Upper lobe of left lung (tissue), 6 donors: ENCODE measurements around the gene ATXN7. TPM values are rescaled to one million over a fixed set of nuclear protein-coding genes. Genes with fewer than 3 reads are reported as not detected.

ENCODE experiments used
- ATAC-seq, 2 donors: fragments of 200-7000 bp; cut with Tn5 transposase; one replicate each; pipeline ENCODE4 v1.9.1; 2022; ENCODE audit warnings: mild to moderate bottlenecking in 2 of 2, moderate library complexity in 2 of 2; ENCODE audit not compliant: low FRiP score in 2 of 2
- DNase-seq, 2 donors: peaks; one replicate each; pipeline ENCODE4 v3.0.0-alpha.2; 2019 to 2020
- H3K27ac ChIP-seq, 4 donors: fragments of 200-600 bp; sonication (generic); one replicate each; pipeline ENCODE4 v1.5.1; 2016 to 2019
- H3K27me3 ChIP-seq, 4 donors: fragments of 200-600 bp; sonication (generic); one replicate each; pipeline ENCODE4 v1.5.1; 2017 to 2019
- H3K36me3 ChIP-seq, 4 donors: fragments of 200-600 bp; sonication (generic); one replicate each; pipeline ENCODE4 v1.5.1; 2016 to 2019
- H3K4me1 ChIP-seq, 4 donors: fragments of 200-600 bp; sonication (generic); one replicate each; pipeline ENCODE4 v1.5.1; 2018 to 2019
- H3K4me3 ChIP-seq, 4 donors: fragments of 200-600 bp; sonication (generic); one replicate each; pipeline ENCODE4 v1.5.1; 2017 to 2019; ENCODE audit warnings: mild to moderate bottlenecking in 2 of 4, moderate library complexity in 1 of 4
- H3K9me3 ChIP-seq, 4 donors: fragments of 200-600 bp; sonication (generic); one replicate each; pipeline ENCODE4 v1.5.1; 2018 to 2019
- EP300 ChIP-seq, 4 donors: sonication (generic); formaldehyde crosslinking; IDR thresholded peaks; one replicate each; pipeline ENCODE4 v1.5.1; 2017; ENCODE audit warnings: antibody characterized with exemption in 4 of 4, control low read depth in 2 of 4
- POLR2A ChIP-seq, 4 donors: fragments of 450-650 bp; IDR thresholded peaks; one replicate each; pipeline ENCODE4 v1.5.1; 2016 to 2017; ENCODE audit warnings: antibody characterized with exemption in 4 of 4, mild to moderate bottlenecking in 2 of 4
- POLR2AphosphoS5 ChIP-seq, 2 donors: sonication (generic); formaldehyde crosslinking; IDR thresholded peaks; one replicate each; pipeline ENCODE4 v1.5.1; 2017; ENCODE audit warnings: antibody characterized with exemption in 2 of 2
- WGBS, 2 donors: methylation state at CpG; one replicate each; pipeline ENCODE4 v1.1.5; 2017 to 2018; 5-methylcytosine and 5-hydroxymethylcytosine counted together
- small RNA-seq, 4 donors: library from RNA; depleted of rRNA; stranded (forward); fragments of <200 nt; gene quantifications; one replicate each; pipeline ENCODE3, GENCODE V24; 2016
- total RNA-seq, 6 donors: library from RNA; depleted of rRNA in 4 of 6; stranded (reverse); fragments of >200 nt in 4 of 6; gene quantifications; one replicate each; pipeline versions ENCODE4 v1.1.0 to v1.2.1, GENCODE V29; 2016 to 2021
- TF ChIP-seq, protein P1 (sequence below), 6 experiments: fragments of 450-650 bp in 4 of 6; fragments of 200-600 bp in 2 of 6; sonication (generic) in 2 of 6; IDR thresholded peaks; one replicate each; pipeline ENCODE4 v1.5.1; 2016 to 2019; ENCODE audit warnings: antibody characterized with exemption in 6 of 6
- donor health status: DM: no; HTN: no; CAD: no; lungs with moderate emphysema.
- donor health status: DM: no; HTN: yes; CAD: no; lungs with severe emphysema.

ATXN7 gene
- total RNA-seq, 6 donors from 2014 or later: 29.5 to 83.8 (median 42.3) TPM

DNA sequence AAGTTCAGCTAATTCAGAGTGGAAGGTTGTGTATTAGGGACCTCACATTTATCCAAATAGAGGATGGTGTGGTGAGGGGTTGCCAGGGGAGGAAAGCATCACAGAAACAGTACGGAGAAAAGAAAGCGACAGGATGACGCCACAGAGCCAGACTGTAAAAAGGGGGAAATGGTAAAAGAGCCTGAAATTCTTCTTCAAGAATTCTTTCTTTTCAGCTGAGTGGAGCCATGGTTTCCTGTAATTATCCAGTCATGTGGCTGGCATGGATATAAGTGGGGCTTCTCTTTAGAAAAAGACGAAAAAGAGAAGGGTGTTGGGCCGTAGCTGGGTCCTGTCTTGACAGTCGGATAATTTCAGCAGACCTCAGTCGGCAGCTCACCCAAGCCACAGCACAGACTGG lies 184.1 kb downstream of the ATXN7 start:
- 61 to 77% methylated on average over 7 of the region's 7 CpGs for WGBS, 2 donors
- no peak for TF ChIP-seq EP300 (IDR thresholded peaks at IDR 0.05)
- TF ChIP-seq POLR2AphosphoS5 (IDR thresholded peaks at IDR 0.05): no peak
- TF ChIP-seq, protein P1, sequence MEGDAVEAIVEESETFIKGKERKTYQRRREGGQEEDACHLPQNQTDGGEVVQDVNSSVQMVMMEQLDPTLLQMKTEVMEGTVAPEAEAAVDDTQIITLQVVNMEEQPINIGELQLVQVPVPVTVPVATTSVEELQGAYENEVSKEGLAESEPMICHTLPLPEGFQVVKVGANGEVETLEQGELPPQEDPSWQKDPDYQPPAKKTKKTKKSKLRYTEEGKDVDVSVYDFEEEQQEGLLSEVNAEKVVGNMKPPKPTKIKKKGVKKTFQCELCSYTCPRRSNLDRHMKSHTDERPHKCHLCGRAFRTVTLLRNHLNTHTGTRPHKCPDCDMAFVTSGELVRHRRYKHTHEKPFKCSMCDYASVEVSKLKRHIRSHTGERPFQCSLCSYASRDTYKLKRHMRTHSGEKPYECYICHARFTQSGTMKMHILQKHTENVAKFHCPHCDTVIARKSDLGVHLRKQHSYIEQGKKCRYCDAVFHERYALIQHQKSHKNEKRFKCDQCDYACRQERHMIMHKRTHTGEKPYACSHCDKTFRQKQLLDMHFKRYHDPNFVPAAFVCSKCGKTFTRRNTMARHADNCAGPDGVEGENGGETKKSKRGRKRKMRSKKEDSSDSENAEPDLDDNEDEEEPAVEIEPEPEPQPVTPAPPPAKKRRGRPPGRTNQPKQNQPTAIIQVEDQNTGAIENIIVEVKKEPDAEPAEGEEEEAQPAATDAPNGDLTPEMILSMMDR (IDR thresholded peaks at IDR 0.05): no peak
- no peak for TF ChIP-seq POLR2A (IDR thresholded peaks at IDR 0.05)
- Histone ChIP-seq H3K27me3 (no peaks in the 10 kb centered on the region), H3K27ac (no peak overlapping the region), H3K4me1 (peaks cover 0 to 8% (median 0%) of the 10 kb centered on the region in 4 donors), H3K36me3 (no peaks in the 10 kb centered on the region), H3K4me3 (no peak overlapping the region), H3K9me3 (no peaks in the 10 kb centered on the region)
- no peak for ATAC-seq
- DNase-seq: no peak

DNA sequence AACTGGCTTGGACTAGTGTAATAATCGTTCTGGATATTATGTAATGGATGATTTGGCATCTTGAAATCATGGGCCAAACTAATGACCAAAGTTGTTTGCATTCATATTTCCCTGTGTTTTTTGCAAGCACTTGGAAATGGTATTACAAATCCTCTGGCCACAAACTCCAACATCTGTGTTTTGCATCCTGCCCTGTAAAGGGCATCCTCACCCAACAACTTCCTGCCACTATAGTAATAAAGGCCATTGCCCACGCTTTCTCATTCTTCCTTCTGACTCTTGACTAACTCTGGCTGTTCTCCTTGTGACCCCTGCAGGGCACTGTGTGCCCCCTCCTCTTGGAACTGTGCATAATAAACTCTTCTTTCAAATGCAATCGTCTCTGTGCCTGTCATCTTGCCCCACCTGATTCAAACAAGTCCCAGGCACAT lies 185.0 kb downstream of the ATXN7 start:
- DNase-seq (no peak), ATAC-seq (peak in 1 of 2 donors; percentile 8)
- no peak overlapping the region for H3K27ac ChIP-seq
- H3K36me3 ChIP-seq: no peaks in the 10 kb centered on the region
- H3K4me1 ChIP-seq: peaks cover 0 to 8% (median 1%) of the 10 kb centered on the region in 4 donors
- no peaks in the 10 kb centered on the region for H3K27me3 ChIP-seq
- TF ChIP-seq POLR2A (IDR thresholded peaks at IDR 0.05) (no peak), POLR2AphosphoS5 (IDR thresholded peaks at IDR 0.05) (no peak), EP300 (IDR thresholded peaks at IDR 0.05) (no peak)
- TF ChIP-seq, protein P1 (IDR thresholded peaks at IDR 0.05): no peak
- no peaks in the 10 kb centered on the region for H3K9me3 ChIP-seq
- WGBS, 2 donors: 27 to 37% methylated on average over 3 of the region's 3 CpGs
- H3K4me3 ChIP-seq: no peak overlapping the region

DNA sequence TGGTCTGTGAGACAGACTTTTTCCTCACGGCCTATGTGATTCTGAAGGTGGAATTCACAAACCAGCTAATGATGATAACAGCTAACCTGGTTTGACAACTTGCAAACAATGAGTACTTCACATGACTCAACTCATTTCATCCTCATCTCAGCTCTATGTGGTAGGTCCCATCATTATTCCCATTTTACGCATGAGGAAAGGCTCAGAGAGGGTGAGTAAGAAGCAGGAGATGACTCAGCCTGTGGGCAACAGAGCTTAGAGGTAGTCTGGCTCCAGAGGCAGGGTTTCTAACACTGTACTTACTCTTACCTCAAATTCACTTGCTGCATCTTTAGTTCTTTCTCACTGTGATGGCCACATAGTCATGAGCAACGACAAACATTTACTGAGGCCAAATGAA lies 185.5 kb downstream of the ATXN7 start:
- H3K36me3 ChIP-seq: no peaks in the 10 kb centered on the region
- ATAC-seq: no peak
- no peaks in the 10 kb centered on the region for H3K27me3 ChIP-seq
- H3K4me3 ChIP-seq: no peak overlapping the region
- TF ChIP-seq POLR2AphosphoS5 (IDR thresholded peaks at IDR 0.05) (no peak), POLR2A (IDR thresholded peaks at IDR 0.05) (no peak), EP300 (IDR thresholded peaks at IDR 0.05) (no peak)
- TF ChIP-seq, protein P1 (IDR thresholded peaks at IDR 0.05): no peak
- no peak overlapping the region for H3K27ac ChIP-seq
- peaks cover 0 to 8% (median 4%) of the 10 kb centered on the region in 4 donors for H3K4me1 ChIP-seq
- no peak for DNase-seq
- 81 to 83% methylated on average over 3 of the region's 3 CpGs for WGBS, 2 donors
- H3K9me3 ChIP-seq: no peaks in the 10 kb centered on the region

DNA sequence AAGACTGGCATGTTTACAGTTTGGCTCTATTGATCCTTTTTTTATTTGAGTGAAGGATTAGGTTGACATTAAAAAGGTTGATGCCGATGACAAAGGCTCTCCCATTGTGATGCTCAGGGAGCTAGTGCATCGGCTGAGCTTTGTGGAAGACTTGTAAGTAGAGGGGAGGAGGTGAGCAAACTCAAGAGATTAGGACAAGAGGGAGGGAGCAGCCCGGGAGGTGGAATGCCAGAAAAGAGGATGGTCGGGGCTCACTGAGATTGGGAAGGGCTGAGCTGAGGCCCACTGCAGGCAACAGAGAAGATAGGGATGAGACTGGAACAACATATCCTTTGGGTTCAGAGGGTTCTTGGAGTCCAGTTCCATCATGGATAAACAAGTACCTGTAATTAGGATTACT lies 186.2 kb downstream of the ATXN7 start:
- no peaks in the 10 kb centered on the region for H3K36me3 ChIP-seq
- TF ChIP-seq, protein P1 (IDR thresholded peaks at IDR 0.05): no peak
- no peak for TF ChIP-seq EP300 (IDR thresholded peaks at IDR 0.05)
- DNase-seq: no peak
- H3K4me3 ChIP-seq: no peak overlapping the region
- no peaks in the 10 kb centered on the region for H3K27me3 ChIP-seq
- no peak for ATAC-seq
- peaks cover 0 to 8% (median 4%) of the 10 kb centered on the region in 4 donors for H3K4me1 ChIP-seq
- no peak overlapping the region for H3K27ac ChIP-seq
- H3K9me3 ChIP-seq: no peaks in the 10 kb centered on the region
- 80% methylated on average over 4 of the region's 4 CpGs for WGBS, 2 donors

Small RNA genes lying within 50 kb of the gene (small RNA-seq; reads per million reads assigned to genes)
- 0 reads per million in 4 donors for gene SCAANT1

Other genes starting within 250 kb of the ATXN7 start
- gene SNTN, start 211.2 kb upstream of the ATXN7 start, total RNA-seq: 10 to 100 TPM in 3 of 6 donors, 1 to 10 TPM in 1, under 1 TPM in 2; 0.34 to 36.8 (median 10.5) TPM
- gene C3orf49, start 44.6 kb upstream of the ATXN7 start, total RNA-seq: not detected
- gene THOC7, start 62 bp upstream of the ATXN7 start, total RNA-seq: 10 to 100 TPM; 16.2 to 77.7 (median 40.6) TPM
- gene SCAANT1, start 48.5 kb downstream of the ATXN7 start, total RNA-seq: not detected
- 10 to 100 TPM; 41.2 to 69.3 (median 58.6) TPM for gene PSMD6, start 159.6 kb downstream of the ATXN7 start, total RNA-seq